A549 (cell line): ENCODE measurements around the gene GNG12. TPM values are rescaled to one million over a fixed set of nuclear protein-coding genes. Genes with fewer than 3 reads are reported as not detected.

Source experiments
- ATAC-seq, 2 experiments: fragments of 200-7000 bp in 1 of 2; fragments of >200 bp in 1 of 2; cut with Nextera tagmentation in 1 of 2; cut with Tn5 transposase in 1 of 2; 3 replicates each; pipeline versions ENCODE4 v1.8.0 to v1.9.1; 2018 to 2020; ENCODE audit warnings: mild to moderate bottlenecking in 1 of 2, moderate library complexity in 1 of 2
- CTCF ChIA-PET: fragments of 300-600 bp; sonication (Branson Sonifier 250); formaldehyde crosslinking; extraction: SDS; loops from one replicate; lab custom pipeline; 2021; ENCODE audit warnings: antibody characterized with exemption, inconsistent platforms; lab: Yijun Ruan, JAX
- POLR2A ChIA-PET: fragments of 350-600 bp; formaldehyde crosslinking; extraction: SDS; loops from one replicate; lab custom pipeline; 2021; ENCODE audit warnings: antibody characterized with exemption, inconsistent platforms; lab: Yijun Ruan, JAX
- DNase-seq, 2 experiments: peaks; one replicate each; pipeline versions ENCODE4 v3.0.0 to v3.0.0-alpha.2; 2011 to 2016; ENCODE audit warnings: low read depth in 1 of 2, low spot score in 1 of 2
- FAIRE-seq: peaks from 2 replicates; lab custom pipeline; 2011; peaks lifted over from hg19 to GRCh38; lab: Jason Lieb, UNC
- H3K27ac ChIP-seq, 2 experiments: fragments of >200 bp; sonication (Bioruptor Twin); formaldehyde crosslinking; 3 replicates each; pipeline ENCODE4 v1.5.1; 2016 to 2017
- H3K4me1 ChIP-seq: fragments of >200 bp; sonication (Bioruptor Twin); formaldehyde crosslinking; 3 replicates; pipeline ENCODE4 v1.6.1; 2016
- H3K4me2 ChIP-seq: fragments of >200 bp; sonication (Bioruptor Twin); formaldehyde crosslinking; 3 replicates; pipeline ENCODE4 v1.6.1; 2016
- H3K4me3 ChIP-seq: fragments of >200 bp; sonication (Bioruptor Twin); formaldehyde crosslinking; 3 replicates; pipeline ENCODE4 v1.5.1; 2016
- H3K9me3 ChIP-seq: fragments of >200 bp; sonication (Bioruptor Twin); formaldehyde crosslinking; 3 replicates; pipeline ENCODE4 v1.6.1; 2016
- BCL3 ChIP-seq: fragments of >200 bp; sonication (Bioruptor Twin); formaldehyde crosslinking; IDR thresholded peaks from 3 replicates; pipeline ENCODE4 v1.6.1; 2016
- BHLHE40 ChIP-seq: IDR thresholded peaks from 2 replicates; pipeline ENCODE4 v1.6.1; 2012; ENCODE audit warnings: low read depth, low read length, inconsistent platforms
- CEBPB ChIP-seq, 2 experiments: fragments of >200 bp in 1 of 2; sonication (Bioruptor Twin) in 1 of 2; formaldehyde crosslinking in 1 of 2; IDR thresholded peaks; 2 replicates each; pipeline ENCODE4 v1.6.1; 2012 to 2016
- E2F6 ChIP-seq: IDR thresholded peaks from 2 replicates; pipeline ENCODE4 v1.6.1; 2012; ENCODE audit warnings: low read depth, borderline replicate concordance
- EHMT2 ChIP-seq: fragments of 200-600 bp; sonication (generic); IDR thresholded peaks from 2 replicates; pipeline ENCODE4 v1.6.1; 2016; ENCODE audit warnings: antibody characterized with exemption, low read depth, mild to moderate bottlenecking, moderate library complexity
- ELK1 ChIP-seq: fragments of 150-350 bp; IDR thresholded peaks from 2 replicates; pipeline ENCODE4 v1.6.1; 2014; ENCODE audit warnings: low read depth, mild to moderate bottlenecking, low read length
- FOXS1 ChIP-seq: fragments of 250-450 bp; sonication (Bioruptor Pico); IDR thresholded peaks from 2 replicates; pipeline ENCODE4 v1.5.0; 2020; ENCODE audit warnings: mild to moderate bottlenecking, moderate library complexity
- GATA3 ChIP-seq: IDR thresholded peaks from 2 replicates; pipeline ENCODE4 v1.6.1; 2012; ENCODE audit warnings: borderline replicate concordance
- HDAC2 ChIP-seq: fragments of 200-600 bp; sonication (generic); IDR thresholded peaks from 2 replicates; pipeline ENCODE4 v1.6.1; 2016
- HMGXB4 ChIP-seq: fragments of 250-450 bp; sonication (Bioruptor Pico); IDR thresholded peaks from 2 replicates; pipeline ENCODE4 v1.5.0; 2021; ENCODE audit warnings: mild to moderate bottlenecking, moderate library complexity, borderline replicate concordance
- HOXB13 ChIP-seq: fragments of 250-450 bp; sonication (Bioruptor Pico); IDR thresholded peaks from 2 replicates; pipeline ENCODE4 v1.5.0; 2020; ENCODE audit warnings: low read depth, mild to moderate bottlenecking, moderate library complexity
- JUN ChIP-seq, 2 experiments: fragments of >200 bp; sonication (Bioruptor Twin); formaldehyde crosslinking; IDR thresholded peaks; 2 replicates in 1 of 2; 3 replicates in 1 of 2; pipeline ENCODE4 v1.6.1; 2016 to 2017
- KDM5A ChIP-seq: fragments of 200-600 bp; sonication (generic); IDR thresholded peaks from 2 replicates; pipeline ENCODE4 v1.6.1; 2016; ENCODE audit warnings: antibody characterized with exemption, mild to moderate bottlenecking
- MAFK ChIP-seq: fragments of 450-650 bp; IDR thresholded peaks from 2 replicates; pipeline ENCODE4 v1.6.1; 2014; ENCODE audit not compliant: partially characterized antibody
- MAX ChIP-seq: IDR thresholded peaks from 2 replicates; pipeline ENCODE4 v1.6.1; 2012
- MAZ ChIP-seq: fragments of 150-350 bp; IDR thresholded peaks from 2 replicates; pipeline ENCODE4 v1.6.1; 2014; ENCODE audit warnings: antibody characterized with exemption, low read depth, low read length, borderline replicate concordance
- MYC ChIP-seq: IDR thresholded peaks from 2 replicates; pipeline ENCODE4 v1.6.1; 2012; ENCODE audit warnings: mild to moderate bottlenecking, inconsistent platforms, low read length, improper control_type of control experiment, borderline replicate concordance
- NFE2L2 ChIP-seq: fragments of 150-350 bp; conservative IDR thresholded peaks from 2 replicates; pipeline ENCODE4 v1.6.1; 2014; ENCODE audit warnings: low read length
- NPAS2 ChIP-seq: fragments of 250-450 bp; sonication (Bioruptor Pico); IDR thresholded peaks from 2 replicates; pipeline ENCODE4 v1.8.0; 2022; ENCODE audit warnings: mild to moderate bottlenecking, moderate library complexity, borderline replicate concordance
- PHF8 ChIP-seq: fragments of 200-600 bp; sonication (generic); IDR thresholded peaks from 2 replicates; pipeline ENCODE4 v1.6.1; 2016; ENCODE audit warnings: low read depth, mild to moderate bottlenecking, antibody characterized with exemption, moderate library complexity, borderline replicate concordance
- POLR2AphosphoS2 ChIP-seq: conservative IDR thresholded peaks from 2 replicates; pipeline ENCODE4 v1.6.1; 2012; ENCODE audit warnings: low read length, improper control_type of control experiment, inconsistent platforms
- RARB ChIP-seq: fragments of 250-450 bp; sonication (Bioruptor Pico); IDR thresholded peaks from 2 replicates; pipeline ENCODE4 v1.8.0; 2021; ENCODE audit warnings: mild to moderate bottlenecking, moderate library complexity
- RCOR1 ChIP-seq: fragments of 150-350 bp; IDR thresholded peaks from 2 replicates; pipeline ENCODE4 v1.6.1; 2014; ENCODE audit warnings: antibody characterized with exemption, low read length, low read depth
- SREBF2 ChIP-seq: fragments of 450-650 bp; IDR thresholded peaks from 2 replicates; pipeline ENCODE4 v1.6.1; 2014; ENCODE audit warnings: mild to moderate bottlenecking, moderate library complexity
- TFCP2L1 ChIP-seq: fragments of 250-450 bp; sonication (Bioruptor Pico); IDR thresholded peaks from 2 replicates; pipeline ENCODE4 v1.5.0; 2021; ENCODE audit warnings: mild to moderate bottlenecking
- USF2 ChIP-seq: fragments of 450-650 bp; IDR thresholded peaks from 2 replicates; pipeline ENCODE4 v1.6.1; 2014; ENCODE audit warnings: antibody characterized with exemption
- WGBS: methylation state at CpG from one replicate; pipeline ENCODE4 v1.1.6; 2017; ENCODE audit errors: missing lambda C conversion rate; 5-methylcytosine and 5-hydroxymethylcytosine counted together
- polyA plus RNA-seq, 4 experiments: library from polyadenylated mRNA; depleted of rRNA in 3 of 4; stranded (reverse); fragments of >200 nt; fragmentation: RNase III in 1 of 4; extraction: RNeasy Plus Mini Kit Qiagen cat#74134 plus additional on column Dnase treatment in 1 of 4; gene quantifications; 2 replicates in 3 of 4; 3 replicates in 1 of 4; pipeline ENCODE4 v1.2.3, GENCODE V29; 2011 to 2017

Gene GNG12
- polyA plus RNA-seq, 2 of the 4 experiments (the other 2 are of a cell fraction): 91.8 to 132 TPM

GRCh38 chr1:67879485-67879884 lies 46.2 kb upstream of the GNG12 start:
- WGBS: 96% methylated on average over 1 of the region's 1 CpG
- no peak for DNase-seq
- H3K4me1 ChIP-seq: peaks cover 39% of the 10 kb centered on the region
- peak overlapping the region; percentile 75 to 88; a peak in 5 of 6 replicates for H3K27ac ChIP-seq
- H3K4me3 ChIP-seq: no peak overlapping the region
- no peak for TF ChIP-seq TFCP2L1 (CRISPR knock-in tag)
- no peak for TF ChIP-seq PHF8
- no peak for TF ChIP-seq RARB (CRISPR knock-in tag)
- TF ChIP-seq EHMT2: no peak
- no peak for TF ChIP-seq FOXS1 (CRISPR knock-in tag)
- no peak for TF ChIP-seq HOXB13 (CRISPR knock-in tag)
- TF ChIP-seq RCOR1: no peak
- no peak for TF ChIP-seq NFE2L2
- no peak for TF ChIP-seq SREBF2
- no peak for TF ChIP-seq KDM5A
- no peak for TF ChIP-seq MAFK
- no peak for TF ChIP-seq BHLHE40
- no peak for TF ChIP-seq E2F6
- no peak for TF ChIP-seq MAZ
- no peak for TF ChIP-seq JUN (IDR thresholded peaks at IDR 0.05)
- no peak for TF ChIP-seq POLR2AphosphoS2
- TF ChIP-seq NPAS2 (CRISPR knock-in tag): no peak
- no peak for TF ChIP-seq MAX
- ChIA-PET POLR2A (no interaction called here), CTCF (no interaction called here)
- ATAC-seq: no peak
- peak overlapping the region; percentile 73; the same call in 2 of the 3 replicates for H3K4me2 ChIP-seq
- no peak for FAIRE-seq
- peaks cover 11% of the 10 kb centered on the region; the same call in 1 of the 3 replicates for H3K9me3 ChIP-seq

- Histone ChIP-seq H3K4me1 (peaks cover 4% of the 10 kb centered on the region), H3K9me3 (peaks cover 9% of the 10 kb centered on the region; the same call in 1 of the 3 replicates), H3K4me2 (no peak overlapping the region), H3K4me3 (no peak overlapping the region), H3K27ac (no peak overlapping the region)
- TF ChIP-seq HOXB13 (CRISPR knock-in tag): no peak
- no peak for TF ChIP-seq USF2
- no peak for TF ChIP-seq KDM5A
- TF ChIP-seq ELK1: no peak
- TF ChIP-seq HDAC2: no peak
- TF ChIP-seq GATA3: no peak
- no peak for TF ChIP-seq BCL3
- TF ChIP-seq HMGXB4 (CRISPR knock-in tag): no peak
- TF ChIP-seq MAZ: no peak
- no peak for TF ChIP-seq CEBPB (IDR thresholded peaks at IDR 0.05)
- TF ChIP-seq MYC: no peak
- ChIA-PET CTCF (interaction anchor here (1.0 kb wide), 1 partner anchor 9 kb away, joined by 3 read pairs; no protein-coding TSS in a partner anchor), POLR2A (no interaction called here)
- no peak for ATAC-seq
- DNase-seq: no peak
- WGBS: 90% methylated on average over 2 of the region's 2 CpGs
- FAIRE-seq: no peak
Measured at GRCh38 chr1:67874501-67875111, 41.3 kb upstream of the GNG12 start.
